SKM-1 (cell line): ENCODE data around the gene UGT1A8.
"Not testable (repeated sequence)": the region's sequence is repeated elsewhere in the genome, so short reads cannot be mapped to it uniquely, and the experiment has no call there.

Experiments
- DNase-seq: peaks from one replicate; lab custom pipeline; 2025; ENCODE audit not compliant: unreplicated experiment; lab: John Stamatoyannopoulos, UW

Gene UGT1A8

GRCh38 chr2:233639860-233640259, 22.4 kb downstream of the UGT1A8 start:
- no peak for DNase-seq

- DNase-seq = no peak
These were observed 25.7 kb downstream of the UGT1A8 start for GRCh38 chr2:233643128-233643527.

- not testable (repeated sequence) for DNase-seq
These were observed 28.6 kb downstream of the UGT1A8 start for GRCh38 chr2:233646033-233646432.

GRCh38 chr2:233650981-233651380, 33.5 kb downstream of the UGT1A8 start:
- no peak for DNase-seq

GRCh38 chr2:233651430-233651829, 34.0 kb downstream of the UGT1A8 start:
- DNase-seq = no peak

- DNase-seq = no peak
These were observed 37.1 kb downstream of the UGT1A8 start for GRCh38 chr2:233654501-233654900.

GRCh38 chr2:233655043-233655442, 37.6 kb downstream of the UGT1A8 start:
- no peak for DNase-seq

GRCh38 chr2:233655943-233656342, 38.5 kb downstream of the UGT1A8 start:
- DNase-seq = not testable (repeated sequence)

- DNase-seq = no peak
These were observed 39.0 kb downstream of the UGT1A8 start for GRCh38 chr2:233656443-233656842.

GRCh38 chr2:233658610-233659009, 41.2 kb downstream of the UGT1A8 start:
- DNase-seq = no peak

- no peak for DNase-seq
These were observed 46.5 kb downstream of the UGT1A8 start for GRCh38 chr2:233663911-233664310.

- no peak for DNase-seq
These were observed 51.3 kb downstream of the UGT1A8 start for GRCh38 chr2:233668605-233669260.

GRCh38 chr2:233671290-233672161, 54.1 kb downstream of the UGT1A8 start, which contains the start of gene UGT1A9:
UGT1A9 (plus strand) TSS chr2:233671898; CDS start chr2:233671935, 37 bp downstream.
- DNase-seq = no peak

GRCh38 chr2:233672886-233673285, 55.5 kb downstream of the UGT1A8 start:
- DNase-seq = no peak

GRCh38 chr2:233673896-233674295, 56.5 kb downstream of the UGT1A8 start:
- no peak for DNase-seq

GRCh38 chr2:233674314-233674713, 56.9 kb downstream of the UGT1A8 start:
- DNase-seq = no peak

GRCh38 chr2:233674995-233675394, 57.6 kb downstream of the UGT1A8 start:
- DNase-seq = no peak

- no peak for DNase-seq
These were observed 58.6 kb downstream of the UGT1A8 start for GRCh38 chr2:233676046-233676445.

- DNase-seq = no peak
These were observed 61.8 kb downstream of the UGT1A8 start for GRCh38 chr2:233679196-233679595.

GRCh38 chr2:233680361-233681045, 63.1 kb downstream of the UGT1A8 start:
- DNase-seq = no peak

GRCh38 chr2:233681521-233682099, 64.2 kb downstream of the UGT1A8 start, which contains the start of gene UGT1A7:
UGT1A7 (plus strand) TSS chr2:233681901; CDS start chr2:233681938, 37 bp downstream.
- DNase-seq = no peak
